Tibial nerve (tissue), 4 donors: ENCODE measurements around the gene ANKRD49. TPM values are rescaled to one million over a fixed set of nuclear protein-coding genes. Genes with fewer than 3 reads are reported as not detected.
"Not testable (repeated sequence)": the region's sequence is repeated elsewhere in the genome, so short reads cannot be mapped to it uniquely, and the experiment has no call there.

Experiments used
- DNase-seq, 2 donors: peaks; one replicate each; pipeline ENCODE4 v3.0.0-alpha.2; 2019; ENCODE audit warnings: low spot score in 2 of 2
- H3K27ac ChIP-seq, 4 donors: fragments of 200-600 bp; sonication (generic) in 3 of 4; one replicate each; pipeline ENCODE4 v1.5.1; 2017 to 2019; ENCODE audit warnings: mild to moderate bottlenecking in 1 of 4
- H3K27me3 ChIP-seq, 2 donors: fragments of 200-600 bp; sonication (generic) in 1 of 2; one replicate each; pipeline versions ENCODE4 v1.5.1 to v1.6.0; 2017 to 2019
- H3K36me3 ChIP-seq, 3 donors: fragments of 200-600 bp; sonication (generic); one replicate each; pipeline ENCODE4 v1.5.1; 2018 to 2019
- H3K4me1 ChIP-seq, 4 donors: fragments of 200-600 bp; sonication (generic) in 3 of 4; one replicate each; pipeline ENCODE4 v1.5.1; 2017 to 2019
- H3K4me3 ChIP-seq, 4 donors: fragments of 200-600 bp; sonication (generic) in 3 of 4; one replicate each; pipeline ENCODE4 v1.5.1; 2017 to 2019; ENCODE audit warnings: mild to moderate bottlenecking in 1 of 4, moderate library complexity in 1 of 4
- H3K9me3 ChIP-seq, 4 donors: fragments of 200-600 bp; sonication (generic) in 3 of 4; one replicate each; pipeline ENCODE4 v1.5.1; 2017 to 2019
- CTCF ChIP-seq, 5 experiments: fragments of 200-600 bp in 3 of 5; fragments of 450-650 bp in 2 of 5; sonication (generic) in 3 of 5; IDR thresholded peaks; one replicate each; pipeline ENCODE4 v1.5.1; 2016 to 2019; ENCODE audit warnings: antibody characterized with exemption in 5 of 5, mild to moderate bottlenecking in 3 of 5, moderate library complexity in 2 of 5
- EP300 ChIP-seq, 2 donors: sonication (generic); formaldehyde crosslinking; IDR thresholded peaks; one replicate each; pipeline ENCODE4 v1.6.1; 2017; ENCODE audit warnings: antibody characterized with exemption in 2 of 2, mild to moderate bottlenecking in 1 of 2
- POLR2A ChIP-seq, 2 donors: fragments of 450-650 bp; IDR thresholded peaks; one replicate each; pipeline ENCODE4 v1.6.1; 2017; ENCODE audit warnings: antibody characterized with exemption in 2 of 2, mild to moderate bottlenecking in 2 of 2, moderate library complexity in 2 of 2
- WGBS, 2 donors: methylation state at CpG; one replicate each; pipeline ENCODE4 v1.1.5; 2018; 5-methylcytosine and 5-hydroxymethylcytosine counted together
- total RNA-seq, 4 donors: library from RNA; depleted of rRNA; stranded (reverse); fragments of >200 nt; gene quantifications; one replicate each; pipeline ENCODE4 v1.1.0, GENCODE V29; 2016

ANKRD49 gene
- total RNA-seq, 4 donors from 2014 or later, result 9.2 to 44.9 (median 16.8) TPM

GRCh38 chr11:94486068-94486467 lies 7.7 kb upstream of the ANKRD49 start:
- Histone ChIP-seq H3K9me3 (no peaks in the 10 kb centered on the region), H3K4me1 (no peaks in the 10 kb centered on the region), H3K36me3 (peaks cover 0 to 88% (median 0%) of the 10 kb centered on the region in 3 donors), H3K4me3 (no peak overlapping the region), H3K27me3 (no peaks in the 10 kb centered on the region), H3K27ac (no peak overlapping the region)
- TF ChIP-seq POLR2A (IDR thresholded peaks at IDR 0.05), result no peak
- no peak for TF ChIP-seq EP300 (IDR thresholded peaks at IDR 0.05)
- no peak for TF ChIP-seq CTCF (IDR thresholded peaks at IDR 0.05)
- 71 to 74% methylated on average over 1 of the region's 1 CpG for WGBS, 2 donors
- no peak for DNase-seq

- DNase-seq, result no peak
- Histone ChIP-seq H3K36me3 (peaks cover 0 to 40% (median 0%) of the 10 kb centered on the region in 3 donors), H3K4me1 (peaks cover 0 to 35% (median 9%) of the 10 kb centered on the region in 4 donors), H3K9me3 (no peaks in the 10 kb centered on the region), H3K27ac (peak overlapping the region; percentile 37 to 92 (median 84)), H3K27me3 (no peaks in the 10 kb centered on the region), H3K4me3 (peak overlapping the region; percentile 64 to 98 (median 78))
- TF ChIP-seq CTCF (IDR thresholded peaks at IDR 0.05) (no peak), POLR2A (IDR thresholded peaks at IDR 0.05) (no peak), EP300 (IDR thresholded peaks at IDR 0.05) (no peak)
- 4 to 12% methylated on average over 7 to 9 of the region's 19 CpGs for WGBS, 2 donors
Measured at GRCh38 chr11:94494126-94494680, 419 bp downstream of the ANKRD49 start.

- Histone ChIP-seq H3K27ac (no peak overlapping the region), H3K9me3 (no peaks in the 10 kb centered on the region), H3K4me1 (peaks cover 0 to 10% (median 0%) of the 10 kb centered on the region in 4 donors), H3K4me3 (no peak overlapping the region), H3K27me3 (no peaks in the 10 kb centered on the region), H3K36me3 (peaks cover 0 to 52% (median 0%) of the 10 kb centered on the region in 3 donors)
- WGBS, 2 donors, result 65 to 75% methylated on average over 2 of the region's 2 CpGs
- DNase-seq, result no peak
- TF ChIP-seq CTCF (IDR thresholded peaks at IDR 0.05) (no peak), EP300 (IDR thresholded peaks at IDR 0.05) (no peak), POLR2A (IDR thresholded peaks at IDR 0.05) (no peak)
Measured at GRCh38 chr11:94500181-94500580, 6.4 kb downstream of the ANKRD49 start.

- no peak for DNase-seq
- Histone ChIP-seq H3K9me3 (no peaks in the 10 kb centered on the region), H3K4me1 (no peaks in the 10 kb centered on the region), H3K4me3 (no peak overlapping the region), H3K27me3 (no peaks in the 10 kb centered on the region), H3K36me3 (peaks cover 0 to 51% (median 0%) of the 10 kb centered on the region in 3 donors), H3K27ac (no peak overlapping the region)
- 69 to 72% methylated on average over 2 of the region's 2 CpGs for WGBS, 2 donors
- TF ChIP-seq CTCF (IDR thresholded peaks at IDR 0.05) (no peak), POLR2A (IDR thresholded peaks at IDR 0.05) (no peak), EP300 (IDR thresholded peaks at IDR 0.05) (no peak)
Measured at GRCh38 chr11:94501522-94501921, 7.7 kb downstream of the ANKRD49 start.

GRCh38 chr11:94504689-94505293 lies 11.0 kb downstream of the ANKRD49 start:
- peak in 1 of 2 donors; percentile 26 for DNase-seq
- no peaks in the 10 kb centered on the region for H3K9me3 ChIP-seq
- WGBS, 2 donors, result 2 to 17% methylated on average over 3 of the region's 3 CpGs
- no peak for TF ChIP-seq POLR2A (IDR thresholded peaks at IDR 0.05)
- TF ChIP-seq EP300 (IDR thresholded peaks at IDR 0.05), result no peak
- TF ChIP-seq CTCF (IDR thresholded peaks at IDR 0.05), result peak; percentile 56 to 69 (median 61)
- peaks cover 0 to 20% (median 0%) of the 10 kb centered on the region in 3 donors for H3K36me3 ChIP-seq
- no peak overlapping the region for H3K4me3 ChIP-seq
- H3K27me3 ChIP-seq, result no peaks in the 10 kb centered on the region
- H3K27ac ChIP-seq, result no peak overlapping the region
- H3K4me1 ChIP-seq, result no peaks in the 10 kb centered on the region

- H3K4me1 ChIP-seq, H3K27ac ChIP-seq, H3K4me3 ChIP-seq, H3K27me3 ChIP-seq, DNase-seq, H3K9me3 ChIP-seq, H3K36me3 ChIP-seq: not testable (repeated sequence)
- WGBS, 2 donors, result 88 to 91% methylated on average over 5 of the region's 5 CpGs
Measured at GRCh38 chr11:94506513-94506912, 12.7 kb downstream of the ANKRD49 start.
